CD4-positive, alpha-beta memory T cell (primary cell): Measurements from ENCODE around the gene IFIT3. TPM values are rescaled to one million over a fixed set of nuclear protein-coding genes. Genes with fewer than 3 reads are reported as not detected.
A peak's percentile ranks its signal among the peaks of the same experiment; 100 is the strongest.

Experiments used
- CTCF ChIA-PET: fragments of 350-600 bp; sonication (Branson Sonifier 250); formaldehyde crosslinking; loops from one replicate; lab custom pipeline; 2021; ENCODE audit warnings: inconsistent platforms; ENCODE audit not compliant: partially characterized antibody; lab: Charles Lee
- POLR2A ChIA-PET: fragments of 350-600 bp; sonication (Branson Sonifier 250); formaldehyde crosslinking; loops from one replicate; lab custom pipeline; 2021; ENCODE audit not compliant: partially characterized antibody; lab: Charles Lee
- DNase-seq, 5 donors: peaks; one replicate each; pipeline versions ENCODE4 v3.0.0 to v3.0.0-alpha.2; 2020 to 2022; ENCODE audit warnings: mixed read lengths in 1 of 5
- H3K27ac ChIP-seq: one replicate; pipeline ENCODE4 v1.7.0; 2013; ENCODE audit warnings: low read depth, low read length
- H3K27me3 ChIP-seq: 2 replicates; pipeline ENCODE4 v1.7.0; 2013; ENCODE audit warnings: mild to moderate bottlenecking, low read length, moderate library complexity; ENCODE audit not compliant: insufficient read depth
- H3K36me3 ChIP-seq: 2 replicates; pipeline ENCODE4 v1.7.0; 2013; ENCODE audit warnings: mild to moderate bottlenecking, low read length, moderate library complexity; ENCODE audit not compliant: insufficient read depth
- H3K4me1 ChIP-seq: 2 replicates; pipeline ENCODE4 v1.7.0; 2013; ENCODE audit warnings: mild to moderate bottlenecking, low read length, moderate library complexity; ENCODE audit not compliant: insufficient read depth
- H3K4me3 ChIP-seq, 2 donors: one replicate each; pipeline ENCODE4 v1.7.0; 2013; ENCODE audit warnings: low read length in 2 of 2, mild to moderate bottlenecking in 1 of 2
- H3K9me3 ChIP-seq, 2 donors: one replicate each; pipeline ENCODE4 v1.7.0; 2013; ENCODE audit warnings: low read length in 2 of 2, control low read depth in 1 of 2; ENCODE audit not compliant: control insufficient read depth in 1 of 2
- H3K27ac Mint-ChIP-seq, 7 donors: one replicate each; pipeline ENCODE4 v1.8.0; 2020 to 2021; ENCODE audit warnings: mixed read lengths in 7 of 7, mild to moderate bottlenecking in 6 of 7, inconsistent platforms in 3 of 7, moderate library complexity in 3 of 7
- H3K27me3 Mint-ChIP-seq, 2 donors: one replicate each; pipeline ENCODE4 v1.8.0; 2020 to 2021; ENCODE audit warnings: mixed read lengths in 2 of 2
- H3K36me3 Mint-ChIP-seq, 2 donors: one replicate each; pipeline ENCODE4 v1.8.0; 2020 to 2021; ENCODE audit warnings: mixed read lengths in 2 of 2, inconsistent platforms in 1 of 2, mild to moderate bottlenecking in 1 of 2
- H3K4me1 Mint-ChIP-seq, 4 donors: one replicate each; pipeline ENCODE4 v1.8.0; 2020 to 2021; ENCODE audit warnings: mixed read lengths in 4 of 4, mild to moderate bottlenecking in 1 of 4
- H3K4me3 Mint-ChIP-seq, 8 donors: one replicate each; pipeline ENCODE4 v1.8.0; 2020 to 2021; ENCODE audit warnings: mixed read lengths in 8 of 8, mild to moderate bottlenecking in 7 of 8, moderate library complexity in 6 of 8, inconsistent platforms in 3 of 8
- H3K9me3 Mint-ChIP-seq, 8 donors: one replicate each; pipeline ENCODE4 v1.8.0; 2020 to 2021; ENCODE audit warnings: mixed read lengths in 8 of 8, mild to moderate bottlenecking in 5 of 8, inconsistent platforms in 3 of 8, moderate library complexity in 1 of 8
- intact Hi-C: fragments of 100-400 bp; cut with micrococcal nuclease; formaldehyde crosslinking; loops from one replicate; pipeline ENCODE4 v1.15.1; 2023
- polyA plus RNA-seq, 2 donors: library from polyadenylated mRNA; unstranded; fragments of 300-500 nt; fragmentation: Illumina TruSeq; gene quantifications; one replicate each; pipeline ENCODE4 v1.2.3, GENCODE V29; 2021
- total RNA-seq, 2 experiments: library from RNA; stranded (reverse); gene quantifications; one replicate each; pipeline ENCODE4 v1.2.3, GENCODE V29; 2021

The IFIT3 gene
- total and polyA plus RNA-seq, 4 experiments from 2014 or later = 3.1 to 10.4 (median 4.2) TPM

- Mint-ChIP-seq H3K9me3 (peaks cover 0 to 18% (median 9%) of the 10 kb centered on the region in 8 donors), H3K4me1 (peaks cover 23 to 40% (median 28%) of the 10 kb centered on the region in 4 donors), H3K27me3 (no peaks in the 10 kb centered on the region), H3K36me3 (peaks cover 41 to 46% of the 10 kb centered on the region in 2 donors), H3K4me3 (peak overlapping the region; percentile 90 to 98 (median 94)), H3K27ac (peak overlapping the region; percentile 8 to 99 (median 97))
- Histone ChIP-seq H3K36me3 (no peaks in the 10 kb centered on the region), H3K4me1 (peaks cover 30% of the 10 kb centered on the region), H3K9me3 (no peaks in the 10 kb centered on the region), H3K27me3 (no peaks in the 10 kb centered on the region), H3K4me3 (peak overlapping the region; percentile 63 to 69), H3K27ac (peak overlapping the region; percentile 75)
- intact Hi-C loops = no loop called here
- POLR2A ChIA-PET = interaction anchor here (0.5 to 5.1 kb wide), 6 partner anchors 12 to 113 kb away, joined by 3 to 53 read pairs (median 12); partner anchors contain the start of genes IFIT1, IFIT3 and IFIT5
- DNase-seq = no peak
- CTCF ChIA-PET = interaction anchor here (1.3 to 5.5 kb wide), 5 partner anchors 10 to 89 kb away, joined by 4 to 24 read pairs (median 7); partner anchors contain the start of gene IFIT1
Observed at GRCh38 chr10:89303161-89303560, 24.6 kb upstream of the IFIT3 start.

- intact Hi-C loops = no loop called here
- H3K9me3 Mint-ChIP-seq = peaks cover 0 to 13% (median 6%) of the 10 kb centered on the region in 8 donors
- H3K36me3 ChIP-seq = no peaks in the 10 kb centered on the region
- H3K9me3 ChIP-seq = no peaks in the 10 kb centered on the region
- H3K4me1 Mint-ChIP-seq = peaks cover 21 to 40% (median 28%) of the 10 kb centered on the region in 4 donors
- ChIA-PET CTCF (interaction anchor here (1.3 to 5.5 kb wide), 6 partner anchors 9 to 110 kb away, joined by 3 to 24 read pairs (median 6); partner anchors contain the start of gene IFIT5), POLR2A (interaction anchor here (3.0 to 5.1 kb wide), 2 partner anchors 24 to 113 kb away, joined by 16 to 53 read pairs; partner anchors contain the start of genes IFIT3 and IFIT5)
- H3K4me3 ChIP-seq = no peak overlapping the region
- H3K27ac Mint-ChIP-seq = peak overlapping the region in 3 of 7 donors; percentile 19 to 24 (median 23)
- peak overlapping the region; percentile 90 to 98 (median 94) for H3K4me3 Mint-ChIP-seq
- H3K36me3 Mint-ChIP-seq = peaks cover 44 to 48% of the 10 kb centered on the region in 2 donors
- DNase-seq = no peak
- H3K4me1 ChIP-seq = peaks cover 30% of the 10 kb centered on the region
- no peaks in the 10 kb centered on the region for H3K27me3 Mint-ChIP-seq
- H3K27ac ChIP-seq = no peak overlapping the region
- no peaks in the 10 kb centered on the region for H3K27me3 ChIP-seq
Observed at GRCh38 chr10:89304026-89304425, 23.8 kb upstream of the IFIT3 start.

DNA sequence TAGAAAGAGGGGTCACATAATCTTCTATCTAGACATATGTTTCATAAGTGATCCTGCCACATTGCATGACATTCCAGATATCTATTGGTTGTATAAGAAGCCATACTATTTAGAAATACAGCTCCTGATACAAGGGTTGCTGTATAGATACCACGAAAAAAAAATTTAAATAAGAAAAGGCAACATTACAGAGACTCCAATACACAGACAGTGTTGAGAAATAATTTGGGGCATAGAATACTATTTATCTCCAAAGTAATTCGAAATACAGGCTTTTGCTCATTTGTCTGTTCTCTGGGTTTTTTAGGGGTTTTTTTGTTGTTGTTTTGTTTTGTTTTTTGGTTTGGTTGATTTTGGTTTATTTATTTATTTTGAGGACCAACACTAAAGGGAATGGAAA is 23.4 kb upstream of the IFIT3 start:
- Histone ChIP-seq H3K27ac (no peak overlapping the region), H3K9me3 (no peaks in the 10 kb centered on the region), H3K27me3 (no peaks in the 10 kb centered on the region), H3K36me3 (no peaks in the 10 kb centered on the region), H3K4me1 (peaks cover 30% of the 10 kb centered on the region), H3K4me3 (no peak overlapping the region)
- POLR2A ChIA-PET = no interaction called here
- CTCF ChIA-PET = interaction anchor here (0.8 to 5.5 kb wide), 5 partner anchors 28 to 110 kb away, joined by 3 to 24 read pairs (median 6); partner anchors contain the start of genes IFIT5 and LIPA
- Mint-ChIP-seq H3K9me3 (peaks cover 0 to 8% (median 3%) of the 10 kb centered on the region in 8 donors), H3K27ac (peak overlapping the region in 1 of 7 donors; percentile 19), H3K4me3 (peak overlapping the region in 5 of 8 donors; percentile 63 to 98 (median 91)), H3K27me3 (no peaks in the 10 kb centered on the region), H3K4me1 (peaks cover 21 to 40% (median 28%) of the 10 kb centered on the region in 4 donors), H3K36me3 (peaks cover 48% of the 10 kb centered on the region in 2 donors)
- intact Hi-C loops = no loop called here
- DNase-seq = no peak

DNA sequence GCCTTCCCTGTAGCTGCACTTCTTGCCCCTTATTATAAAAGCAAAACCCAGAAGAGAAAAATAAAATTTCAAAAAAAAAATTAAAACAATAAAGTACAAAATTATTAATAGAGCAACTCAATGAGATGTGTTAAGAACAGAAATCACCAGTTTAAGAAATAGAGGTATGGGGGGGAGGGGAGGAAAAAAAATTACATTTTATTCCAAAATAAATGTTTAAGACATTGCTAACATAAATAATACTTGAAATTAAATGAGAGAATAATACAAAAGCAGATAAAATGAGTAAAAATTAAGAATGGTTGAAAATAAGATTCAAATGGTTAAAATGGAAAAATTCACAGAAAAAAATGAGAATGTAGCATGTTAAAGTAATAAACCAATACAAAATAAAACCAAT is 22.9 kb upstream of the IFIT3 start:
- H3K4me3 ChIP-seq = no peak overlapping the region
- CTCF ChIA-PET = interaction anchor here (0.8 to 5.5 kb wide), 4 partner anchors 27 to 109 kb away, joined by 3 to 24 read pairs (median 4); partner anchors contain the start of genes IFIT5 and LIPA
- no peaks in the 10 kb centered on the region for H3K36me3 ChIP-seq
- Mint-ChIP-seq H3K27me3 (no peaks in the 10 kb centered on the region), H3K4me3 (no peak overlapping the region), H3K4me1 (peaks cover 21 to 40% (median 28%) of the 10 kb centered on the region in 4 donors), H3K9me3 (peaks cover 0 to 6% (median 0%) of the 10 kb centered on the region in 8 donors), H3K27ac (no peak overlapping the region), H3K36me3 (peaks cover 52% of the 10 kb centered on the region in 2 donors)
- no peak overlapping the region for H3K27ac ChIP-seq
- intact Hi-C loops = no loop called here
- POLR2A ChIA-PET = interaction anchor here (0.6 kb wide), 1 partner anchor 11 kb away, joined by 3 read pairs; no protein-coding TSS in a partner anchor
- no peak for DNase-seq
- peaks cover 30% of the 10 kb centered on the region for H3K4me1 ChIP-seq
- no peaks in the 10 kb centered on the region for H3K27me3 ChIP-seq
- H3K9me3 ChIP-seq = no peaks in the 10 kb centered on the region

GRCh38 chr10:89305766-89306433 is 21.9 kb upstream of the IFIT3 start:
- POLR2A ChIA-PET = interaction anchor here (0.6 to 0.8 kb wide), 2 partner anchors 10 to 22 kb away, joined by 3 read pairs; partner anchors contain the start of gene IFIT3
- H3K36me3 Mint-ChIP-seq = peaks cover 54 to 56% of the 10 kb centered on the region in 2 donors

GRCh38 chr10:89306434-89307268 is 21.1 kb upstream of the IFIT3 start:
- H3K9me3 Mint-ChIP-seq = peaks cover 0 to 6% (median 0%) of the 10 kb centered on the region in 8 donors
- intact Hi-C loops = no loop called here
- POLR2A ChIA-PET = no interaction called here

More at GRCh38 chr10:89305766-89306433, 21.9 kb upstream of the IFIT3 start:
- Histone ChIP-seq H3K27ac (no peak overlapping the region), H3K4me3 (no peak overlapping the region), H3K9me3 (no peaks in the 10 kb centered on the region), H3K27me3 (no peaks in the 10 kb centered on the region), H3K36me3 (no peaks in the 10 kb centered on the region), H3K4me1 (peaks cover 27% of the 10 kb centered on the region)
- Mint-ChIP-seq H3K27me3 (no peaks in the 10 kb centered on the region), H3K27ac (peak overlapping the region in 1 of 7 donors; percentile 19), H3K4me1 (peaks cover 21 to 38% (median 26%) of the 10 kb centered on the region in 4 donors), H3K9me3 (peaks cover 0 to 6% (median 0%) of the 10 kb centered on the region in 8 donors), H3K4me3 (no peak overlapping the region)
- DNase-seq = no peak
- intact Hi-C loops = no loop called here
- CTCF ChIA-PET = interaction anchor here (5.5 kb wide), 1 partner anchor 63 kb away, joined by 24 read pairs; no protein-coding TSS in a partner anchor

More at GRCh38 chr10:89306434-89307268, 21.1 kb upstream of the IFIT3 start:
- no peak overlapping the region for H3K4me3 Mint-ChIP-seq
- H3K27ac ChIP-seq = no peak overlapping the region
- no peaks in the 10 kb centered on the region for H3K36me3 ChIP-seq
- no peaks in the 10 kb centered on the region for H3K9me3 ChIP-seq
- DNase-seq = no peak
- CTCF ChIA-PET = no interaction called here
- peaks cover 22% of the 10 kb centered on the region for H3K4me1 ChIP-seq
- H3K4me3 ChIP-seq = no peak overlapping the region
- H3K27me3 Mint-ChIP-seq = no peaks in the 10 kb centered on the region
- peaks cover 51 to 54% of the 10 kb centered on the region in 2 donors for H3K36me3 Mint-ChIP-seq
- H3K4me1 Mint-ChIP-seq = peaks cover 17 to 31% (median 22%) of the 10 kb centered on the region in 4 donors
- peak overlapping the region in 1 of 7 donors; percentile 10 for H3K27ac Mint-ChIP-seq
- no peaks in the 10 kb centered on the region for H3K27me3 ChIP-seq
